K562 (cell line): ENCODE data around the gene PAQR6. TPM values are rescaled to one million over a fixed set of nuclear protein-coding genes. Genes with fewer than 3 reads are reported as not detected.

Experiments
- CHD7 ChIP-seq: fragments of 200-600 bp; sonication (generic); IDR thresholded peaks from one replicate; pipeline ENCODE4 v1.6.1; 2012; ENCODE audit warnings: mild to moderate bottlenecking, low read depth, low read length, inconsistent platforms
- GABPB1 ChIP-seq: sonication (generic); formaldehyde crosslinking; IDR thresholded peaks from 2 replicates; pipeline ENCODE4 v1.8.0; 2022; ENCODE audit warnings: mild to moderate bottlenecking, missing genetic modification reagents
- GTF2F1 ChIP-seq: IDR thresholded peaks from 2 replicates; pipeline ENCODE4 v1.6.1; 2011; ENCODE audit warnings: low read depth, low read length, improper control_type of control experiment
- IRF2 ChIP-seq: sonication (generic); formaldehyde crosslinking; IDR thresholded peaks from 2 replicates; pipeline ENCODE4 v1.8.1; 2022; ENCODE audit warnings: mild to moderate bottlenecking, missing genetic modification reagents
- MEIS2 ChIP-seq: fragments of 450-650 bp; IDR thresholded peaks from 2 replicates; pipeline ENCODE4 v1.6.1; 2014; ENCODE audit warnings: mild to moderate bottlenecking; ENCODE audit not compliant: partially characterized antibody
- MTA1 ChIP-seq: fragments of 450-650 bp; IDR thresholded peaks from 2 replicates; pipeline ENCODE4 v1.6.1; 2017; ENCODE audit warnings: borderline replicate concordance
- NCOA1 ChIP-seq: fragments of 450-650 bp; IDR thresholded peaks from 2 replicates; pipeline ENCODE4 v1.6.1; 2016; ENCODE audit warnings: low read depth
- PHB ChIP-seq: fragments of 250-450 bp; sonication (Bioruptor Pico); IDR thresholded peaks from 2 replicates; pipeline ENCODE4 v1.5.0; 2021
- POLR2A ChIP-seq: fragments of 450-650 bp; conservative IDR thresholded peaks from 2 replicates; pipeline ENCODE4 v1.6.1; 2016
- SMAD3 ChIP-seq: fragments of 450-650 bp; formaldehyde crosslinking; conservative IDR thresholded peaks from 2 replicates; pipeline ENCODE4 v1.4.0; 2020; ENCODE audit warnings: mild to moderate bottlenecking
- ZBTB1 ChIP-seq: sonication (generic); formaldehyde crosslinking; IDR thresholded peaks from 2 replicates; pipeline ENCODE4 v1.8.1; 2023; ENCODE audit warnings: missing genetic modification reagents, low read depth, mild to moderate bottlenecking, borderline replicate concordance
- ZBTB34 ChIP-seq: fragments of 250-450 bp; sonication (Bioruptor Pico); IDR thresholded peaks from 2 replicates; pipeline ENCODE4 v1.8.0; 2021; ENCODE audit warnings: mild to moderate bottlenecking, moderate library complexity
- ZNF395 ChIP-seq: fragments of 200-800 bp; sonication (Bioruptor generic); IDR thresholded peaks from 2 replicates; pipeline ENCODE4 v1.6.1; 2017; ENCODE audit warnings: missing genetic modification characterization, missing compliant biosample characterization
- ZNF57 ChIP-seq: fragments of 450-650 bp; formaldehyde crosslinking; IDR thresholded peaks from 2 replicates; pipeline ENCODE4 v1.4.0; 2020; ENCODE audit warnings: mild to moderate bottlenecking, moderate library complexity
- ZNF766 ChIP-seq: fragments of 200-800 bp; sonication (Bioruptor generic); conservative IDR thresholded peaks from 2 replicates; pipeline ENCODE4 v1.6.1; 2016; ENCODE audit warnings: missing genetic modification characterization, missing compliant biosample characterization
- polyA plus RNA-seq, 8 experiments: library from polyadenylated mRNA; depleted of rRNA in 4 of 8; stranded (reverse) in 5 of 8; unstranded in 3 of 8; fragments of >200 nt; fragmentation: Nextera tagmentation in 2 of 8; fragmentation: Illumina TruSeq in 1 of 8; extraction: Ambion mirVana in 2 of 8; extraction: Trizol in 1 of 8; gene quantifications; 2 replicates each; pipeline versions ENCODE4 v1.2.1 to v1.2.3, GENCODE V29; 2011 to 2014; ENCODE audit warnings: inconsistent platforms in 1 of 8, missing spikeins in 1 of 8
- total RNA-seq, 7 experiments: library from RNA; depleted of rRNA in 6 of 7; stranded (reverse); fragments of >200 nt in 6 of 7; fragmentation: Illumina TruSeq in 2 of 7; extraction: Trizol in 2 of 7; gene quantifications; 2 replicates each; pipeline versions ENCODE4 v1.2.1 to v1.2.3, GENCODE V29; 2011 to 2021; ENCODE audit warnings: low replicate concordance in 1 of 7

PAQR6 gene
- total and polyA plus RNA-seq, 9 of the 15 experiments (the other 6 are each of a cell fraction or from before 2014, with no cell fraction given): 0.07 to 1.8 (median 0.62) TPM

GRCh38 chr1:156193488-156194299, 54.2 kb downstream of the PAQR6 start, which contains the start of gene SLC25A44 (continued):
- no peak for TF ChIP-seq CHD7
- no peak for TF ChIP-seq ZNF57 (CRISPR knock-in tag)
- no peak for TF ChIP-seq SMAD3 (CRISPR knock-in tag)
- peak; percentile 52; the same call in 1 of the 2 replicates for TF ChIP-seq ZNF395 (CRISPR knock-in tag)
- no peak for TF ChIP-seq NCOA1
- no peak for TF ChIP-seq ZBTB1 (CRISPR knock-in tag)
- peak; percentile 90 for TF ChIP-seq POLR2A
- TF ChIP-seq GTF2F1: no peak
- peak; percentile 83 for TF ChIP-seq MEIS2
- TF ChIP-seq GABPB1 (CRISPR knock-in tag): peak; percentile 93
- TF ChIP-seq MTA1: no peak
- TF ChIP-seq PHB (CRISPR knock-in tag): no peak
- TF ChIP-seq ZNF766 (CRISPR knock-in tag): no peak
- TF ChIP-seq ZBTB34: no peak
- TF ChIP-seq IRF2 (CRISPR knock-in tag): no peak
